DMS114 treated with DMSO at 0.1 percent for 48 hours (cell line): ENCODE data around the gene POU4F1.

Experiments used
- DNase-seq: peaks from one replicate; lab custom pipeline; 2025; ENCODE audit not compliant: unreplicated experiment; lab: John Stamatoyannopoulos, UW

POU4F1 gene

GRCh38 chr13:78607409-78608251 lies 4.3 kb upstream of the POU4F1 start:
- DNase-seq, result no peak

GRCh38 chr13:78606471-78607408 lies 3.4 kb upstream of the POU4F1 start:
- DNase-seq, result no peak

GRCh38 chr13:78604782-78605611 lies 1.6 kb upstream of the POU4F1 start:
- DNase-seq, result no peak

- DNase-seq, result no peak
Observed at GRCh38 chr13:78602561-78603239, 652 bp downstream of the POU4F1 start.

- no peak for DNase-seq
Observed at GRCh38 chr13:78601874-78602560, 1.3 kb downstream of the POU4F1 start.

GRCh38 chr13:78601124-78601873 lies 2.1 kb downstream of the POU4F1 start:
- DNase-seq, result no peak

GRCh38 chr13:78600280-78600883 lies 3.0 kb downstream of the POU4F1 start:
- no peak for DNase-seq

GRCh38 chr13:78599645-78600279 lies 3.6 kb downstream of the POU4F1 start:
- DNase-seq, result no peak

- DNase-seq, result no peak
Observed at GRCh38 chr13:78598966-78599644, 4.2 kb downstream of the POU4F1 start.

- DNase-seq, result no peak
Observed at GRCh38 chr13:78598116-78598781, 5.1 kb downstream of the POU4F1 start.

- DNase-seq, result no peak
Observed at GRCh38 chr13:78597602-78597932, 5.8 kb downstream of the POU4F1 start.

- peak; percentile 5 for DNase-seq
Observed at GRCh38 chr13:78596736-78597601, 6.4 kb downstream of the POU4F1 start.

GRCh38 chr13:78596399-78596735 lies 7.0 kb downstream of the POU4F1 start:
- no peak for DNase-seq

- DNase-seq, result no peak
Observed at GRCh38 chr13:78595495-78596398, 7.6 kb downstream of the POU4F1 start.

- DNase-seq, result no peak
Observed at GRCh38 chr13:78594456-78594975, 8.8 kb downstream of the POU4F1 start.
